Hepatocyte (in vitro differentiated cells): ENCODE results near the gene PPP1R3G. TPM values are rescaled to one million over a fixed set of nuclear protein-coding genes. Genes with fewer than 3 reads are reported as not detected.
A peak's percentile ranks its signal among the peaks of the same experiment; 100 is the strongest.

ENCODE experiments used
- DNase-seq: peaks from one replicate; pipeline ENCODE4 v3.0.0-alpha.2; 2016; ENCODE audit warnings: low spot score
- H2AFZ ChIP-seq: fragments of 200-600 bp; sonication (generic); 2 replicates; pipeline ENCODE4 v1.6.0; 2016; ENCODE audit warnings: antibody characterized with exemption, mild to moderate bottlenecking
- H3K27ac ChIP-seq: fragments of 200-600 bp; sonication (generic); 2 replicates; pipeline ENCODE4 v1.5.1; 2016; ENCODE audit warnings: mild to moderate bottlenecking
- H3K27me3 ChIP-seq: fragments of 200-600 bp; sonication (generic); 2 replicates; pipeline ENCODE4 v1.6.1; 2016
- H3K36me3 ChIP-seq: fragments of 200-600 bp; sonication (generic); replicated peaks from 2 replicates; pipeline ENCODE4 v1.5.1; 2016; ENCODE audit warnings: low read depth; ENCODE audit not compliant: insufficient read depth
- H3K4me1 ChIP-seq: fragments of 200-600 bp; sonication (generic); 2 replicates; pipeline ENCODE4 v1.5.1; 2016; ENCODE audit warnings: mild to moderate bottlenecking, moderate library complexity; ENCODE audit not compliant: insufficient read depth
- H3K4me2 ChIP-seq: fragments of 200-600 bp; sonication (generic); 2 replicates; pipeline ENCODE4 v1.6.0; 2016
- H3K4me3 ChIP-seq: fragments of 200-600 bp; sonication (generic); 2 replicates; pipeline ENCODE4 v1.5.1; 2016; ENCODE audit warnings: mild to moderate bottlenecking
- H3K79me2 ChIP-seq: fragments of 200-600 bp; sonication (generic); 2 replicates; pipeline ENCODE4 v1.6.0; 2017; ENCODE audit warnings: mild to moderate bottlenecking
- H3K9me2 ChIP-seq: fragments of 200-600 bp; sonication (generic); replicated peaks from 2 replicates; pipeline ENCODE4 v1.6.0; 2017; ENCODE audit warnings: mild to moderate bottlenecking; ENCODE audit not compliant: insufficient read depth
- H3K9me3 ChIP-seq: fragments of 200-600 bp; sonication (generic); 2 replicates; pipeline ENCODE4 v1.5.1; 2016; ENCODE audit warnings: low read depth, mild to moderate bottlenecking
- H4K20me1 ChIP-seq: fragments of 200-600 bp; sonication (generic); 2 replicates; pipeline ENCODE4 v1.6.0; 2016; ENCODE audit warnings: mild to moderate bottlenecking; ENCODE audit not compliant: insufficient read depth, poor library complexity, severe bottlenecking
- CTCF ChIP-seq: fragments of 200-600 bp; sonication (generic); IDR thresholded peaks from 2 replicates; pipeline ENCODE4 v1.5.1; 2016; ENCODE audit warnings: antibody characterized with exemption, mild to moderate bottlenecking; ENCODE audit not compliant: poor library complexity
- EZH2 ChIP-seq: fragments of 200-600 bp; sonication (generic); IDR thresholded peaks from 2 replicates; pipeline ENCODE4 v1.6.1; 2016; ENCODE audit warnings: antibody characterized with exemption, mild to moderate bottlenecking, borderline replicate concordance
- EZH2phosphoT487 ChIP-seq: fragments of 200-600 bp; sonication (generic); IDR thresholded peaks from one replicate; pipeline ENCODE4 v1.6.1; 2018; ENCODE audit warnings: antibody characterized with exemption, mild to moderate bottlenecking, low read depth, moderate library complexity; ENCODE audit not compliant: unreplicated experiment, severe bottlenecking
- WGBS: methylation state at CpG from one replicate; pipeline ENCODE4 v1.1.6; 2016; ENCODE audit warnings: low lambda C conversion rate; ENCODE audit errors: missing lambda C conversion rate; 5-methylcytosine and 5-hydroxymethylcytosine counted together
- polyA plus RNA-seq: library from polyadenylated mRNA; unstranded; fragments of >200 nt; fragmentation: Nextera tagmentation; extraction: Ambion mirVana; gene quantifications from 2 replicates; pipeline ENCODE4 v1.2.1, GENCODE V29; 2016
- total RNA-seq: library from RNA; depleted of rRNA; stranded (reverse); fragments of >200 nt; gene quantifications from 2 replicates; pipeline ENCODE4 v1.2.3, GENCODE V29; 2014

The PPP1R3G gene
- total and polyA plus RNA-seq, 2 experiments from 2014 or later, result 0.47 to 0.82 TPM

GRCh38 chr6:5042436-5042835 is 42.7 kb upstream of the PPP1R3G start:
- 81% methylated on average over 3 of the region's 3 CpGs for WGBS
- no peak overlapping the region for H2AFZ ChIP-seq
- no peak overlapping the region for H3K27ac ChIP-seq
- TF ChIP-seq EZH2phosphoT487, result no peak
- TF ChIP-seq EZH2, result no peak
- TF ChIP-seq CTCF, result no peak
- H4K20me1 ChIP-seq, result no peaks in the 10 kb centered on the region
- no peaks in the 10 kb centered on the region for H3K36me3 ChIP-seq
- H3K4me2 ChIP-seq, result no peak overlapping the region
- no peaks in the 10 kb centered on the region for H3K27me3 ChIP-seq
- no peak overlapping the region for H3K4me3 ChIP-seq
- H3K9me3 ChIP-seq, result no peaks in the 10 kb centered on the region
- no peak for DNase-seq
- no peaks in the 10 kb centered on the region for H3K4me1 ChIP-seq
- H3K79me2 ChIP-seq, result no peaks in the 10 kb centered on the region
- no peaks in the 10 kb centered on the region for H3K9me2 ChIP-seq

- DNase-seq, result no peak
- Histone ChIP-seq H3K4me1 (no peaks in the 10 kb centered on the region), H3K36me3 (no peaks in the 10 kb centered on the region), H3K4me3 (no peak overlapping the region), H3K9me3 (no peaks in the 10 kb centered on the region), H3K27ac (peak overlapping the region; percentile 51), H3K9me2 (no peaks in the 10 kb centered on the region), H4K20me1 (no peaks in the 10 kb centered on the region), H3K27me3 (no peaks in the 10 kb centered on the region), H3K4me2 (peak overlapping the region; percentile 15), H2AFZ (no peak overlapping the region), H3K79me2 (no peaks in the 10 kb centered on the region)
- TF ChIP-seq CTCF (no peak), EZH2phosphoT487 (no peak), EZH2 (no peak)
- 97% methylated on average over 3 of the region's 3 CpGs for WGBS
Measured at GRCh38 chr6:5044866-5045265, 40.3 kb upstream of the PPP1R3G start.

- no peak for DNase-seq
- Histone ChIP-seq H3K4me3 (no peak overlapping the region), H3K4me1 (no peaks in the 10 kb centered on the region), H2AFZ (no peak overlapping the region), H3K9me3 (peaks cover under 1% of the 10 kb centered on the region), H3K27me3 (no peaks in the 10 kb centered on the region), H3K79me2 (no peaks in the 10 kb centered on the region), H3K36me3 (no peaks in the 10 kb centered on the region), H3K27ac (peak overlapping the region; percentile 51), H4K20me1 (no peaks in the 10 kb centered on the region), H3K4me2 (peak overlapping the region; percentile 67), H3K9me2 (no peaks in the 10 kb centered on the region)
- no peak for TF ChIP-seq EZH2
- TF ChIP-seq CTCF, result no peak
- no peak for TF ChIP-seq EZH2phosphoT487
- 62% methylated on average over 8 of the region's 8 CpGs for WGBS
Measured at GRCh38 chr6:5045416-5045815, 39.7 kb upstream of the PPP1R3G start.

GRCh38 chr6:5046430-5046829 is 38.7 kb upstream of the PPP1R3G start:
- Histone ChIP-seq H3K79me2 (no peaks in the 10 kb centered on the region), H3K9me3 (peaks cover 10% of the 10 kb centered on the region), H3K27me3 (no peaks in the 10 kb centered on the region), H3K27ac (no peak overlapping the region), H3K4me3 (no peak overlapping the region), H3K9me2 (no peaks in the 10 kb centered on the region), H3K36me3 (no peaks in the 10 kb centered on the region), H3K4me2 (no peak overlapping the region), H2AFZ (no peak overlapping the region), H4K20me1 (no peaks in the 10 kb centered on the region), H3K4me1 (no peaks in the 10 kb centered on the region)
- 98% methylated on average over 9 of the region's 9 CpGs for WGBS
- no peak for DNase-seq
- TF ChIP-seq EZH2, result no peak
